Suprapubic skin (tissue), 4 donors: Measurements from ENCODE around the gene TBRG1. TPM values are rescaled to one million over a fixed set of nuclear protein-coding genes. Genes with fewer than 3 reads are reported as not detected.
"Not testable (repeated sequence)": the region's sequence is repeated elsewhere in the genome, so short reads cannot be mapped to it uniquely, and the experiment has no call there.

Experiments
- DNase-seq, 2 donors: peaks; one replicate each; pipeline ENCODE4 v3.0.0-alpha.2; 2019; ENCODE audit warnings: low spot score in 2 of 2
- H3K27ac ChIP-seq: fragments of 200-600 bp; sonication (generic); one replicate; pipeline ENCODE4 v1.5.1; 2019
- H3K27me3 ChIP-seq: fragments of 200-600 bp; sonication (generic); one replicate; pipeline ENCODE4 v1.5.1; 2019
- H3K36me3 ChIP-seq: fragments of 200-600 bp; sonication (generic); one replicate; pipeline ENCODE4 v1.5.1; 2019
- H3K4me1 ChIP-seq: fragments of 200-600 bp; sonication (generic); one replicate; pipeline ENCODE4 v1.5.1; 2019
- H3K4me3 ChIP-seq: fragments of 200-600 bp; sonication (generic); one replicate; pipeline ENCODE4 v1.5.1; 2019; ENCODE audit warnings: mild to moderate bottlenecking
- H3K9me3 ChIP-seq: fragments of 200-600 bp; sonication (generic); one replicate; pipeline ENCODE4 v1.5.1; 2019
- CTCF ChIP-seq, 2 donors: fragments of 200-600 bp in 1 of 2; fragments of 450-650 bp in 1 of 2; sonication (generic) in 1 of 2; IDR thresholded peaks; one replicate each; pipeline ENCODE4 v1.5.1; 2016 to 2019; ENCODE audit warnings: antibody characterized with exemption in 2 of 2, mild to moderate bottlenecking in 1 of 2, moderate library complexity in 1 of 2
- EP300 ChIP-seq: sonication (generic); formaldehyde crosslinking; IDR thresholded peaks from one replicate; pipeline ENCODE4 v1.6.1; 2017; ENCODE audit warnings: antibody characterized with exemption
- POLR2A ChIP-seq, 2 donors: fragments of 450-650 bp; IDR thresholded peaks; one replicate each; pipeline ENCODE4 v1.6.1; 2017; ENCODE audit warnings: antibody characterized with exemption in 2 of 2, mild to moderate bottlenecking in 2 of 2, moderate library complexity in 2 of 2
- POLR2AphosphoS5 ChIP-seq, 3 donors: sonication (generic); formaldehyde crosslinking; IDR thresholded peaks; one replicate each; pipeline ENCODE4 v1.6.1; 2017; ENCODE audit warnings: antibody characterized with exemption in 3 of 3
- WGBS: methylation state at CpG from one replicate; pipeline ENCODE4 v1.1.5; 2018; 5-methylcytosine and 5-hydroxymethylcytosine counted together
- total RNA-seq, 4 donors: library from RNA; depleted of rRNA; stranded (reverse); fragments of >200 nt; gene quantifications; one replicate each; pipeline ENCODE4 v1.1.0, GENCODE V29; 2016

The TBRG1 gene
- total RNA-seq, 4 donors from 2014 or later: 25.9 to 48.8 (median 32.8) TPM

- Histone ChIP-seq H3K36me3 (no peaks in the 10 kb centered on the region), H3K27ac (no peak overlapping the region), H3K4me1 (no peaks in the 10 kb centered on the region), H3K4me3 (no peak overlapping the region), H3K9me3 (no peaks in the 10 kb centered on the region), H3K27me3 (peaks cover 9% of the 10 kb centered on the region)
- DNase-seq: no peak
- WGBS: 93% methylated on average over 3 of the region's 3 CpGs
- TF ChIP-seq POLR2A (IDR thresholded peaks at IDR 0.05) (no peak), POLR2AphosphoS5 (IDR thresholded peaks at IDR 0.05) (no peak), CTCF (IDR thresholded peaks at IDR 0.05) (no peak), EP300 (no peak)
These were observed 27.4 kb upstream of the TBRG1 start for GRCh38 chr11:124595302-124595701.

DNA sequence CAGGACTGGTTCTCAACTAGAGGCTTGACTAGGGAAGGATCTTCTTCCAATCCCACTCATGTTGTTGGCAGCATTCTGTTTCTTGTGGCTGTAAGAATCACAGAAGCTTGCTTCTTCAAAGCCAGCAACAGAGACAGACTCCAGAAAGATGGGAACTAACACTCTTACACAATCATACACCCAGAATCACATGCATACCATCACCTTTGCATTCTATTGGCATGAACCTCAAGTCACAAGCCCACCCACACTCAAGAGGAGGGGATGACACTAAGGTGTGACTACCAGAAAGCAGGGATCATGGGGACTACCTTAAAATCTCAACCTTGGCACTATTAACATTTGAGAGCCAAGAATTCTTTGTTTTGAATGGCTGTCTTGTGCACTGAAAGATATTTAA, 25.0 kb upstream of the TBRG1 start:
- no peaks in the 10 kb centered on the region for H3K4me1 ChIP-seq

DNA sequence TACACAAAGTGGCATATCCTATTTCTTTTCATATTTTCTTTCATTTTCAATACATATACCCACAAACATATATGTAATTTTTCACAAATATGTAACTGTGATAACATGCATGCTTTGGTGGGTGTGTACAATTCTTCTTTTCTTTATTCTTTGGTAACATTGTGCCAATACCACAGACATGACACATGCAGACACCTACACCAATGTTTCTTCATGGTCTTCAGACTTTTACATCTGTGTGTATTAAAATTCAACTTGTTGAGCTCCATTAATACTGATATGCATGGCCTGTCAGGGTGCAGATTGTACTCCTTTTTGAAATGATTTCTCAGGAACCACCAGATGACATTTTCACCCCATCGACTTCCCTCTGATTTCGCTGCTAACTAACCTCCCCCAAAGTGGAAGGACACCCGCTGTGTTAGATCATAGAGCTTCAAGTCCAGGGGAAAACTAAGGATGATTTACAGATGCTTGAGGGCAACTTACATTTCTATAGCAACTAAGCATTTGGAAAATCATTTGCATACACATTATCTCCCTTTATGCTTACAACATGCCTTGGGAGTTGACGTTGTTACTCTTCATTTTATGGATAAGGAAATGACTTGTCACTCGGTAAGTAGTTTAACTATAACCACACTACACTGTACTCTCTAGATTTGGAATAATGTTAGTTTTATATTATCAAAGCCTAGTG, 21.9 kb upstream of the TBRG1 start:
- H3K9me3 ChIP-seq: no peaks in the 10 kb centered on the region
- no peak overlapping the region for H3K4me3 ChIP-seq
- no peaks in the 10 kb centered on the region for H3K4me1 ChIP-seq
- WGBS: 55% methylated on average over 5 of the region's 5 CpGs
- H3K36me3 ChIP-seq: no peaks in the 10 kb centered on the region
- H3K27ac ChIP-seq: no peak overlapping the region
- DNase-seq: no peak
- no peaks in the 10 kb centered on the region for H3K27me3 ChIP-seq
- no peak for TF ChIP-seq POLR2AphosphoS5 (IDR thresholded peaks at IDR 0.05)
- TF ChIP-seq POLR2A (IDR thresholded peaks at IDR 0.05): no peak
- TF ChIP-seq EP300: no peak
- TF ChIP-seq CTCF (IDR thresholded peaks at IDR 0.05): no peak

More for the DNA sequence above, 25.0 kb upstream of the TBRG1 start:
- DNase-seq: no peak
- H3K27me3 ChIP-seq: peaks cover 6% of the 10 kb centered on the region
- H3K36me3 ChIP-seq: no peaks in the 10 kb centered on the region
- no peak overlapping the region for H3K27ac ChIP-seq
- H3K4me3 ChIP-seq: no peak overlapping the region
- TF ChIP-seq POLR2AphosphoS5 (IDR thresholded peaks at IDR 0.05) (no peak), CTCF (IDR thresholded peaks at IDR 0.05) (no peak), EP300 (no peak), POLR2A (IDR thresholded peaks at IDR 0.05) (no peak)
- H3K9me3 ChIP-seq: no peaks in the 10 kb centered on the region

DNA sequence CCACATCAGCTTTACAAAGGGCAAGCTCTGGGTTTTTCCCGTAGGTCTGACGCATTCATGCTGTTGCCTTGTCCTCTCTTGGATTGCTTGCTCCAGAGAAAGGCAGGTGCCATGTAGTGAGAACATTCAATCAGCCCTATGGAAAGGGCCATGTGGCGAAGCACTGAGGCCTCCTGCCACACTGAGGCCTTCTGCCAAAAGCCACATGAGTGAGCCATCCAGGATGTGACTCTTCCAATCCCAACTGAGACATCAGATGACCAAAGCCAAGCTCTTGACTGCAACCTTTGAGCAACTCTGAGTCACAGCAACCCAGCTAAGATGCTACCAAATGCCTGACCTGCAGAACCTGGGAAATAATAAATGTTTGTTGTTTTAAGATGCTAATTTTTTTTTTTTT, 20.5 kb upstream of the TBRG1 start:
- H3K9me3 ChIP-seq: no peaks in the 10 kb centered on the region
- H3K4me3 ChIP-seq: no peak overlapping the region
- no peak for DNase-seq
- no peaks in the 10 kb centered on the region for H3K36me3 ChIP-seq
- H3K4me1 ChIP-seq: no peaks in the 10 kb centered on the region
- TF ChIP-seq POLR2AphosphoS5 (IDR thresholded peaks at IDR 0.05) (no peak), POLR2A (IDR thresholded peaks at IDR 0.05) (no peak), EP300 (no peak), CTCF (IDR thresholded peaks at IDR 0.05) (no peak)
- no peak overlapping the region for H3K27ac ChIP-seq
- H3K27me3 ChIP-seq: no peaks in the 10 kb centered on the region
- WGBS: 100% methylated on average over 2 of the region's 3 CpGs

GRCh38 chr11:124602723-124603122, 19.9 kb upstream of the TBRG1 start:
- H3K27ac ChIP-seq, H3K27me3 ChIP-seq, H3K4me3 ChIP-seq, H3K9me3 ChIP-seq, DNase-seq, H3K36me3 ChIP-seq, H3K4me1 ChIP-seq: not testable (repeated sequence)
- whole genome bisulfite sequencing: 76% methylated on average over 3 of the region's 3 CpGs

DNA sequence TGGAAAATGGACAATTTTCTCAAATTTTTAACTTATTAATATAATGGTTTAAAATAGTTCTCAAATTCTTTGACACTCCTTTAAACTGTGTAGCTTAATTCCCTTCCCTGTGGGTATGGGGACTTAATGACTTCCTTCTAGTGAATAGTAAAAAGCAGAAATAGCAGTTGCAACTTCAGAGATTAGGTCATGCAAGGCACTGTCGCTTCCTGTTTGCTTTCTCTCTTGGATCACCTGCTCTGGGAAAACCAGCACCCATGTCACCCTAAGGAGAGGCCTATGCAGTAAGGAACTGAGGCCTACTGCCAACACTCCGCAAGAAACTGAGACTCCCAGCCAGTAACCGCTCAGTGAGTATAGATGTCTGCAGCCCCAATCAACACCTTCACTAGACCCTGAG, 16.9 kb upstream of the TBRG1 start:
- Histone ChIP-seq H3K4me1 (no peaks in the 10 kb centered on the region), H3K4me3 (no peak overlapping the region), H3K27me3 (no peaks in the 10 kb centered on the region), H3K27ac (no peak overlapping the region), H3K36me3 (no peaks in the 10 kb centered on the region), H3K9me3 (no peaks in the 10 kb centered on the region)
- no peak for DNase-seq
- 83% methylated on average over 3 of the region's 3 CpGs for WGBS
- TF ChIP-seq POLR2AphosphoS5 (IDR thresholded peaks at IDR 0.05): no peak
- TF ChIP-seq POLR2A (IDR thresholded peaks at IDR 0.05): no peak
